Measurements from ENCODE around the gene GNL1. TPM values are rescaled to one million over a fixed set of nuclear protein-coding genes. Genes with fewer than 3 reads are reported as not detected.
"Not testable (repeated sequence)": the region's sequence is repeated elsewhere in the genome, so short reads cannot be mapped to it uniquely, and the experiment has no call there.

Gene GNL1
- total RNA-seq, 2 donors from 2014 or later: 32.9 to 39.0 TPM

- no peak overlapping the region for H3K4me3 ChIP-seq
- ATAC-seq (ENCODE audit: insufficient number of reproducible peaks, low FRiP score, low read depth) (no peak), DNase-seq (ENCODE audit: low spot score) (no peak)
- H3K36me3 ChIP-seq: no peaks in the 10 kb centered on the region
- H3K27ac ChIP-seq: no peak overlapping the region
- no peaks in the 10 kb centered on the region for H3K9me3 ChIP-seq
- no peaks in the 10 kb centered on the region for H3K27me3 ChIP-seq (replicated peaks; ENCODE audit: insufficient read depth)
- H3K4me1 ChIP-seq (ENCODE audit: control insufficient read depth in 1 of 2, low read depth in 2 of 2): no peaks in the 10 kb centered on the region
- TF ChIP-seq, protein P1, sequence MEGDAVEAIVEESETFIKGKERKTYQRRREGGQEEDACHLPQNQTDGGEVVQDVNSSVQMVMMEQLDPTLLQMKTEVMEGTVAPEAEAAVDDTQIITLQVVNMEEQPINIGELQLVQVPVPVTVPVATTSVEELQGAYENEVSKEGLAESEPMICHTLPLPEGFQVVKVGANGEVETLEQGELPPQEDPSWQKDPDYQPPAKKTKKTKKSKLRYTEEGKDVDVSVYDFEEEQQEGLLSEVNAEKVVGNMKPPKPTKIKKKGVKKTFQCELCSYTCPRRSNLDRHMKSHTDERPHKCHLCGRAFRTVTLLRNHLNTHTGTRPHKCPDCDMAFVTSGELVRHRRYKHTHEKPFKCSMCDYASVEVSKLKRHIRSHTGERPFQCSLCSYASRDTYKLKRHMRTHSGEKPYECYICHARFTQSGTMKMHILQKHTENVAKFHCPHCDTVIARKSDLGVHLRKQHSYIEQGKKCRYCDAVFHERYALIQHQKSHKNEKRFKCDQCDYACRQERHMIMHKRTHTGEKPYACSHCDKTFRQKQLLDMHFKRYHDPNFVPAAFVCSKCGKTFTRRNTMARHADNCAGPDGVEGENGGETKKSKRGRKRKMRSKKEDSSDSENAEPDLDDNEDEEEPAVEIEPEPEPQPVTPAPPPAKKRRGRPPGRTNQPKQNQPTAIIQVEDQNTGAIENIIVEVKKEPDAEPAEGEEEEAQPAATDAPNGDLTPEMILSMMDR (IDR thresholded peaks at IDR 0.05): no peak
Measured at GRCh38 chr6:30530014-30530413, 26.3 kb downstream of the GNL1 start.

DNA sequence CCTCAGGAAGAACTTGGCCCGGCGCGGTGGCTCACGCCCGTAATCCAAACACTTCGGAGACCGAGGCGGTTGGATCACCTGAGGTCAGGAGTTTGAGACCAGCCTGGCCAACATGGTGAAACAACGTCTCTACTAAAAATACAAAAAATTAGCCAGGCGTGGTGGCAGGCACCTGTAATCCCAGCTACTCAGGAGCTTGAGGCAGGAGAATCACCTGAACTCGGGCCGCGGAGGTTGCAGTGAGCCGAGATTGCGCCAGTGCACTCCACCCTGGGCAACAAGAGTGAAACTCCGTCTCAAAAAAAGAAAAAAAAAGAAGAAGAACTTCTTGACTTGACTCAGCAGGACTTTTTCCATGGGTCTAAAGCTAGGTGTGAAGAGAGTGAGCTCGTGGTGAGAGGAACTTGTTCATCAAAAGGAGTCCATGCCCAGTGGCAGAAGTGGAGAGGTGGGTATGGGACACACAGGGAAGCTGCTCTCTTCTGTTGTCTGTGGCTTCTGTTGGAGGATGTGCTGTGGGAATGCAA is 26.9 kb downstream of the GNL1 start:
- not testable (repeated sequence) for H3K36me3 ChIP-seq; H3K4me3 ChIP-seq; H3K4me1 ChIP-seq (ENCODE audit: control insufficient read depth in 1 of 2, low read depth in 2 of 2); H3K27me3 ChIP-seq (replicated peaks; ENCODE audit: insufficient read depth); DNase-seq (ENCODE audit: low spot score); H3K9me3 ChIP-seq; ATAC-seq (ENCODE audit: insufficient number of reproducible peaks, low FRiP score, low read depth); H3K27ac ChIP-seq

- not testable (repeated sequence) for ATAC-seq (ENCODE audit: insufficient number of reproducible peaks, low FRiP score, low read depth); H3K9me3 ChIP-seq; H3K27ac ChIP-seq; H3K36me3 ChIP-seq; H3K4me3 ChIP-seq; DNase-seq (ENCODE audit: low spot score); H3K27me3 ChIP-seq (replicated peaks; ENCODE audit: insufficient read depth); H3K4me1 ChIP-seq (ENCODE audit: control insufficient read depth in 1 of 2, low read depth in 2 of 2)
Measured at GRCh38 chr6:30526444-30526843, 29.8 kb downstream of the GNL1 start.

- not testable (repeated sequence) for DNase-seq (ENCODE audit: low spot score); ATAC-seq (ENCODE audit: insufficient number of reproducible peaks, low FRiP score, low read depth); H3K27ac ChIP-seq; H3K4me3 ChIP-seq; H3K36me3 ChIP-seq; H3K9me3 ChIP-seq; H3K27me3 ChIP-seq (replicated peaks; ENCODE audit: insufficient read depth); H3K4me1 ChIP-seq (ENCODE audit: control insufficient read depth in 1 of 2, low read depth in 2 of 2)
Measured at GRCh38 chr6:30521952-30522351, 34.3 kb downstream of the GNL1 start.

DNA sequence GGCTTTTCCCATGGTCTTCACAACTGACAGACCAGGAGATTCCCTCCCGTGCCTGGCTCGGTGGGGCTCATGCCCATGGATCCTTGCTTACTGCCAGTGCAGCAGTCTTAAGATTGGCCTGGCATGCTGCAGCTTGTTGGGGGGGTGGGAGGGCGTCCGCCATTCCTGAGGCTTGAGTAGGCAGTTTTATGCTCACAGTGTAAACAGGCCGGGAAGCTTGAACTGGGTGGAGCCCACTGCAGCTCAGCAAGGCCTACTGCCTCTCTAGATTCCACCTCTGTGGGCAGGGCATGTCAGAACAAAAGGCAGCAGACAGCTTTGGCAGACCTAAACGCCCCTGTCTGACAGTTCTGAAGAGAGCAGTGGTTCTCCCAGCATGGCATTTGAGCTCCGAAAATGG is 35.2 kb downstream of the GNL1 start:
- not testable (repeated sequence) for H3K9me3 ChIP-seq; DNase-seq (ENCODE audit: low spot score); H3K27ac ChIP-seq

GRCh38 chr6:30520522-30520921 is 35.8 kb downstream of the GNL1 start:
- Histone ChIP-seq H3K27ac (no peak overlapping the region), H3K4me1 (ENCODE audit: control insufficient read depth in 1 of 2, low read depth in 2 of 2) (no peaks in the 10 kb centered on the region), H3K36me3 (no peaks in the 10 kb centered on the region), H3K9me3 (no peaks in the 10 kb centered on the region), H3K27me3 (replicated peaks; ENCODE audit: insufficient read depth) (no peaks in the 10 kb centered on the region), H3K4me3 (no peak overlapping the region)
- TF ChIP-seq, protein P1 (IDR thresholded peaks at IDR 0.05): no peak
- no peak for ATAC-seq (ENCODE audit: insufficient number of reproducible peaks, low FRiP score, low read depth)
- no peak for DNase-seq (ENCODE audit: low spot score)

More for the DNA sequence above, 35.2 kb downstream of the GNL1 start:
- not testable (repeated sequence) for H3K4me3 ChIP-seq; ATAC-seq (ENCODE audit: insufficient number of reproducible peaks, low FRiP score, low read depth); H3K36me3 ChIP-seq; H3K27me3 ChIP-seq (replicated peaks; ENCODE audit: insufficient read depth); H3K4me1 ChIP-seq (ENCODE audit: control insufficient read depth in 1 of 2, low read depth in 2 of 2)

- H3K27ac ChIP-seq; H3K27me3 ChIP-seq (replicated peaks; ENCODE audit: insufficient read depth); DNase-seq (ENCODE audit: low spot score); H3K4me3 ChIP-seq; H3K36me3 ChIP-seq; H3K4me1 ChIP-seq (ENCODE audit: control insufficient read depth in 1 of 2, low read depth in 2 of 2); H3K9me3 ChIP-seq; ATAC-seq (ENCODE audit: insufficient number of reproducible peaks, low FRiP score, low read depth): not testable (repeated sequence)
Measured at GRCh38 chr6:30518505-30519145, 37.7 kb downstream of the GNL1 start.

GRCh38 chr6:30517767-30518504 is 38.4 kb downstream of the GNL1 start:
- not testable (repeated sequence) for H3K9me3 ChIP-seq; H3K4me1 ChIP-seq (ENCODE audit: control insufficient read depth in 1 of 2, low read depth in 2 of 2); DNase-seq (ENCODE audit: low spot score); H3K27me3 ChIP-seq (replicated peaks; ENCODE audit: insufficient read depth); H3K27ac ChIP-seq; ATAC-seq (ENCODE audit: insufficient number of reproducible peaks, low FRiP score, low read depth); H3K4me3 ChIP-seq; H3K36me3 ChIP-seq

DNA sequence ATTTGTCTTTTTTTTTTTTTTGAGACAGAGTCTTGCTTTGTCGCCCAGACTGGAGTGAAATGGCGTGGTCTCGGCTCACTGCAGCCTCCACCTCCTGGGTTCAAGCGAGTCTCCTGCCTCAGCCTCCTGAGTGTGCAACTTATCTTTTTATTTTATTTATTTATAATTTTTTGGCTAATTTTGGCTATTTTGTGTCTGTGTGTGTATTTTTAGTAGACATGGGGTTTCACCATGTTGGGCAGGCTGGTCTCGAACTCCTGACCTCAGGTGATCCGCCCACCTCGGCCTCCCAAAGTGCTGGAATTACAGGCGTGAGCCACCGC is 39.6 kb downstream of the GNL1 start:
- H3K27ac ChIP-seq: peak overlapping the region; percentile 69 to 78
- H3K4me3 ChIP-seq: peak overlapping the region; percentile 78

More for the DNA sequence above, 39.6 kb downstream of the GNL1 start:
- H3K27me3 ChIP-seq (replicated peaks; ENCODE audit: insufficient read depth); H3K9me3 ChIP-seq; ATAC-seq (ENCODE audit: insufficient number of reproducible peaks, low FRiP score, low read depth); H3K36me3 ChIP-seq; DNase-seq (ENCODE audit: low spot score); H3K4me1 ChIP-seq (ENCODE audit: control insufficient read depth in 1 of 2, low read depth in 2 of 2): not testable (repeated sequence)

Data from thoracic aorta (tissue), 2 donors.